Neural crest cell (in vitro differentiated cells): ENCODE data around the gene MYO3A. TPM values are rescaled to one million over a fixed set of nuclear protein-coding genes. Genes with fewer than 3 reads are reported as not detected.

Experiments used
- DNase-seq: peaks from one replicate; pipeline ENCODE4 v3.0.0; 2021; ENCODE audit warnings: low read depth, mixed read lengths, low spot score
- H3K27ac Mint-ChIP-seq: one replicate; pipeline ENCODE4 v1.8.0; 2021; ENCODE audit warnings: mild to moderate bottlenecking, mixed read lengths; ENCODE audit not compliant: unreplicated experiment
- H3K27me3 Mint-ChIP-seq: 2 replicates; pipeline ENCODE4 v1.8.0; 2021; ENCODE audit warnings: low read depth, mild to moderate bottlenecking, mixed read lengths
- H3K36me3 Mint-ChIP-seq: 2 replicates; pipeline ENCODE4 v1.8.0; 2021; ENCODE audit warnings: low read depth, mild to moderate bottlenecking, mixed read lengths
- H3K4me1 Mint-ChIP-seq: 2 replicates; pipeline ENCODE4 v1.8.0; 2021; ENCODE audit warnings: mixed read lengths
- H3K4me3 Mint-ChIP-seq: one replicate; pipeline ENCODE4 v1.8.0; 2021; ENCODE audit warnings: mild to moderate bottlenecking, mixed read lengths
- H3K9me3 Mint-ChIP-seq: 2 replicates; pipeline ENCODE4 v1.8.0; 2021; ENCODE audit warnings: mixed read lengths
- CTCF ChIP-seq: fragments of 200-600 bp; sonication (generic); conservative IDR thresholded peaks from 2 replicates; pipeline ENCODE4 v1.5.0; 2021; ENCODE audit warnings: antibody characterized with exemption, mild to moderate bottlenecking
- long read RNA-seq: library from polyadenylated mRNA; unstranded; transcript quantifications from one replicate; pipeline ENCODE4 v2.0.0, GENCODE V29; 2020
- total RNA-seq: library from RNA; stranded (reverse); gene quantifications from 2 replicates; pipeline ENCODE4 v1.2.1, GENCODE V29; 2021

MYO3A gene
- 0.82 and 1.4 TPM in 2 replicates for total RNA-seq
- long read RNA-seq, partial matches to known transcripts: 1 of 3 reads
- long read RNA-seq, other reads (novel, unspliced or antisense): 2 of 3 reads

- Mint-ChIP-seq H3K36me3 (no peaks in the 10 kb centered on the region), H3K4me3 (peak within 1 kb of the TSS; percentile 89), H3K27ac (peak within 1 kb of the TSS; percentile 67), H3K27me3 (peaks cover 67% of the 10 kb centered on the region), H3K9me3 (no peaks in the 10 kb centered on the region), H3K4me1 (peaks cover 9% of the 10 kb centered on the region)
- TF ChIP-seq CTCF: peak; percentile 25
- DNase-seq: peak; percentile 35
Observed at GRCh38 chr10:25933653-25934608, at the start of gene MYO3A. Gene MYO3A, plus strand, starts transcription at chr10:25934229. Its CDS starts 17,882 bp downstream, at chr10:25952111.

GRCh38 chr10:25888627-25889026 lies 45.4 kb upstream of the MYO3A start:
- Mint-ChIP-seq H3K27ac (no peak overlapping the region), H3K27me3 (peaks cover 2% of the 10 kb centered on the region), H3K4me1 (no peaks in the 10 kb centered on the region), H3K4me3 (no peak overlapping the region), H3K9me3 (no peaks in the 10 kb centered on the region), H3K36me3 (no peaks in the 10 kb centered on the region)
- DNase-seq: no peak
- TF ChIP-seq CTCF: no peak

- TF ChIP-seq CTCF: no peak
- Mint-ChIP-seq H3K4me3 (no peak overlapping the region), H3K36me3 (no peaks in the 10 kb centered on the region), H3K9me3 (no peaks in the 10 kb centered on the region), H3K27ac (no peak overlapping the region), H3K4me1 (no peaks in the 10 kb centered on the region), H3K27me3 (peaks cover 8% of the 10 kb centered on the region)
- DNase-seq: no peak
Observed at GRCh38 chr10:25890995-25891394, 43.0 kb upstream of the MYO3A start.

GRCh38 chr10:25895856-25896255 lies 38.2 kb upstream of the MYO3A start:
- TF ChIP-seq CTCF: no peak
- Mint-ChIP-seq H3K4me3 (no peak overlapping the region), H3K36me3 (no peaks in the 10 kb centered on the region), H3K27ac (no peak overlapping the region), H3K4me1 (peaks cover 9% of the 10 kb centered on the region), H3K9me3 (no peaks in the 10 kb centered on the region), H3K27me3 (peaks cover 14% of the 10 kb centered on the region)
- DNase-seq: no peak

GRCh38 chr10:25896421-25896820 lies 37.6 kb upstream of the MYO3A start:
- Mint-ChIP-seq H3K27ac (no peak overlapping the region), H3K4me3 (no peak overlapping the region)

More at GRCh38 chr10:25896421-25896820, 37.6 kb upstream of the MYO3A start:
- Mint-ChIP-seq H3K4me1 (peaks cover 9% of the 10 kb centered on the region), H3K36me3 (no peaks in the 10 kb centered on the region), H3K9me3 (no peaks in the 10 kb centered on the region), H3K27me3 (peaks cover 14% of the 10 kb centered on the region)
- no peak for TF ChIP-seq CTCF
- DNase-seq: no peak
